Skeletal muscle satellite cell (primary cell): Measurements from ENCODE around the gene RHEBL1. TPM values are rescaled to one million over a fixed set of nuclear protein-coding genes. Genes with fewer than 3 reads are reported as not detected.

ENCODE experiments used
- H3K27me3 ChIP-seq: 2 replicates; pipeline ENCODE4 v1.7.0; 2013; ENCODE audit warnings: low read length; ENCODE audit not compliant: control insufficient read depth, insufficient read depth
- H3K36me3 ChIP-seq: 2 replicates; pipeline ENCODE4 v1.7.0; 2013; ENCODE audit warnings: mild to moderate bottlenecking, control low read depth, low read length; ENCODE audit not compliant: insufficient read depth
- H3K4me1 ChIP-seq: 2 replicates; pipeline ENCODE4 v1.7.0; 2013; ENCODE audit warnings: low read length; ENCODE audit not compliant: control insufficient read depth, insufficient read depth
- H3K4me2 ChIP-seq: 2 replicates; pipeline ENCODE4 v1.7.0; 2013; ENCODE audit warnings: mild to moderate bottlenecking, low read length
- H3K4me3 ChIP-seq: 2 replicates; pipeline ENCODE4 v1.7.0; 2013; ENCODE audit warnings: low read length
- H3K9ac ChIP-seq: 2 replicates; pipeline ENCODE4 v1.7.0; 2013; ENCODE audit warnings: mild to moderate bottlenecking, low read depth, low read length, moderate library complexity
- H3K9me3 ChIP-seq: replicated peaks from 2 replicates; pipeline ENCODE4 v1.7.0; 2013; ENCODE audit warnings: mild to moderate bottlenecking, control low read depth, low read length
- total RNA-seq: library from RNA; depleted of rRNA; stranded (reverse); fragments of >200 nt; gene quantifications from 2 replicates; pipeline ENCODE4 v1.2.3, GENCODE V29; 2012; rRNA removed

The RHEBL1 gene, protein sequence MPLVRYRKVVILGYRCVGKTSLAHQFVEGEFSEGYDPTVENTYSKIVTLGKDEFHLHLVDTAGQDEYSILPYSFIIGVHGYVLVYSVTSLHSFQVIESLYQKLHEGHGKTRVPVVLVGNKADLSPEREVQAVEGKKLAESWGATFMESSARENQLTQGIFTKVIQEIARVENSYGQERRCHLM
- total RNA-seq: 0.44 and 0.51 TPM in 2 replicates

DNA sequence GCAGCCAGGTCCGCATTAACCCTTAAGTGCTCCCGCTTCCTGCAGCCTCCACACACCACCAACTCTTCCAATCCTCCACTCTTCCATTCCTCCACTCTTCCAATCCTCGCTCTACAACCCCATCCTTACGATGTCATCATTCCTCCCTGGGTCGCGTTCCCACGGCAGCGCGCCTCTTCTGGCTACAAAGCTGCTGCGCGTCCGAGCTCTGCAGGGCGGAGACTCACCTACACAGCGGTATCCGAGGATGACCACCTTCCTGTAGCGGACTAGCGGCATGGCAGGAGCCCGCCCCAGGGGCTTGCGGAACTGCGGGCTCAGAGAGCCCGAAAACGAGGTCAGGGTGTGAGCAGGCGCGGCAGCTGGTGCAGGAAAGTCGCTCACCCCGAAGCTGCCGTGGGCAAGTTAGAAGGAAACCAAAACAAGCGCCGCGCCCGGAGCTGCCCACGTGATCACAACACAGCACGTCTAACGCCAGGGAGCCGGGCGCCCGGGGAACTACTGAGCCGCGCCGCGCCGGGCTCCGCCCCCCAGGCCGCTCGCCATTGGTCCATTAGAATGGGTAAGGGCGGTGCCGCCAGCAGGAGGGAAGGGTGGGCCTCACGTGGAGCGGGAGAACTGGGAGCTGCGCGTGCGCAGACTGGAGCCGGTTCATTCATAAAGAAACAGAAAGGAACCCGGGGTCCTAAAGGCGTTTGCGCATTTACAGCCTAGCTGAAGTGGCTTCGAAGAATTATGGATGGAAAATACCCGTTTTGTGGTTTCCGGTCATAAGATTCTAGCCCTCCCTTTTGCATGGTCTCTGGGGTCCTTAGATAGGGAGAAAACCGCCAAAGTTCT is at the start of gene RHEBL1:
TSS of gene RHEBL1 (minus strand) at position 473 of the 840 bp plus-strand sequence. CDS start at position 279, 194 bp downstream.
- peaks cover 11% of the 10 kb centered on the region for H3K4me1 ChIP-seq
- no peaks in the 10 kb centered on the region for H3K27me3 ChIP-seq
- H3K9me3 ChIP-seq: no peaks in the 10 kb centered on the region
- H3K9ac ChIP-seq: peak within 1 kb of the TSS; percentile 72
- peak within 1 kb of the TSS; percentile 82 for H3K4me2 ChIP-seq
- H3K36me3 ChIP-seq: no peaks in the 10 kb centered on the region
- peak within 1 kb of the TSS; percentile 77 for H3K4me3 ChIP-seq

DNA sequence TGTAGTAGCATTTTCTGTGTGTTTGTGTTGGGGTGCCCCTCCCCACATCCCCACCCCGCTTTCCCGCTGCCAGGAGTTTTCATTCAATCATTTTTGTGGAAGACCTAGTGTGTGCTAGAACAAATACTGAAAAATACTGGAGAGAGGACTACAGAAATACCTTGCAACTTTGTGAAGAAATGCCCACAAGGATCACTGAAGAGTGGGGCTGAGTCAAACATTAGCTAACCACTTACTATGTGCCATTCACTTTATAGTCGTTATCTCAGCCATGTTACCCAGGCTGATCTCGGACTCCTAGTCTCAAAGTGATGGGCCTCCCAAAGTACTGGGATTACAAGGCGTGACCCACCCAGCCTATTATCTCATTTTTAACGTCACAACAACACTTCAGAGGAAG is 41.4 kb upstream of the RHEBL1 start:
- Histone ChIP-seq H3K27me3 (no peaks in the 10 kb centered on the region), H3K9ac (peak overlapping the region; percentile 94), H3K36me3 (peaks cover 7% of the 10 kb centered on the region), H3K4me3 (peak overlapping the region; percentile 98), H3K4me1 (peaks cover 17% of the 10 kb centered on the region), H3K9me3 (no peaks in the 10 kb centered on the region), H3K4me2 (peak overlapping the region; percentile 99)

DNA sequence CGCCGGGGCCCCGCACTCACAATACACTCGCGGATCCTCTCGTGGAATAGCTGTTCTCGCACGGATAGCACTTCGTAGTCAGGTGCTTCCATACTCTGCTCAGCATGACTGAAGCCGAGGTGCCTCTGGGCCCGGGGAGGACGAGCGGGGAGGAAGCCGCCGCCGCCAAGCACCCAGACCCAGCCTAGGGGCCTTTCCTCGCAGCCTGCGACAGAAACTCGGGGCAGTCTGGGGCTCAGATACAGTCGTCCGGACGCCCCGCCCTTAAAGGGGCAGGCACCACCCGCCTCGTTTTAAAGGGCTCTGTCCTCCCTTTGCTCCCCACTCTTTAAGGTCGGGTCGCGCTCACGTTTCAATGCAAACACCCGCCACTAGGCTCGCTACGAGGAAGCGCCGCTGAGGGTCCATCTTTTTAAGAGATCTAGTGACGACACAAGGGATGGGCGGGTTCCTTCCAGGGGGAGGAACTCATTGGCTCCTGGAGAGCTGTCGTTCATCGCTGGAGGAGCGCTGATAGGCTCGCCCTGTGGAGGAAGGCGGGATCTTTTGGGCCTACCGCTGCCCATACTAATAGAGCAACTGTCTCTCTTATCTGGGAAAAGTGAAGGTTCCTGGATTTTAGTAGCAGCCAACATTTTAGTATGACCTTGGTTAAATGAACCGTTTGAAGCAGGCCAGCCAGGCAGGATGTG is 40.8 kb upstream of the RHEBL1 start, which contains the start of gene LMBR1L:
TSS of gene LMBR1L (minus strand) at position 384 of the 692 bp plus-strand sequence. CDS start at position 92, 292 bp downstream.
- H3K9me3 ChIP-seq: no peaks in the 10 kb centered on the region
- H3K4me1 ChIP-seq: peaks cover 21% of the 10 kb centered on the region
- H3K4me2 ChIP-seq: peak within 1 kb of the TSS; percentile 99
- H3K27me3 ChIP-seq: no peaks in the 10 kb centered on the region
- H3K36me3 ChIP-seq: peaks cover 13% of the 10 kb centered on the region
- peak within 1 kb of the TSS; percentile 94 for H3K9ac ChIP-seq
- H3K4me3 ChIP-seq: peak within 1 kb of the TSS; percentile 98

DNA sequence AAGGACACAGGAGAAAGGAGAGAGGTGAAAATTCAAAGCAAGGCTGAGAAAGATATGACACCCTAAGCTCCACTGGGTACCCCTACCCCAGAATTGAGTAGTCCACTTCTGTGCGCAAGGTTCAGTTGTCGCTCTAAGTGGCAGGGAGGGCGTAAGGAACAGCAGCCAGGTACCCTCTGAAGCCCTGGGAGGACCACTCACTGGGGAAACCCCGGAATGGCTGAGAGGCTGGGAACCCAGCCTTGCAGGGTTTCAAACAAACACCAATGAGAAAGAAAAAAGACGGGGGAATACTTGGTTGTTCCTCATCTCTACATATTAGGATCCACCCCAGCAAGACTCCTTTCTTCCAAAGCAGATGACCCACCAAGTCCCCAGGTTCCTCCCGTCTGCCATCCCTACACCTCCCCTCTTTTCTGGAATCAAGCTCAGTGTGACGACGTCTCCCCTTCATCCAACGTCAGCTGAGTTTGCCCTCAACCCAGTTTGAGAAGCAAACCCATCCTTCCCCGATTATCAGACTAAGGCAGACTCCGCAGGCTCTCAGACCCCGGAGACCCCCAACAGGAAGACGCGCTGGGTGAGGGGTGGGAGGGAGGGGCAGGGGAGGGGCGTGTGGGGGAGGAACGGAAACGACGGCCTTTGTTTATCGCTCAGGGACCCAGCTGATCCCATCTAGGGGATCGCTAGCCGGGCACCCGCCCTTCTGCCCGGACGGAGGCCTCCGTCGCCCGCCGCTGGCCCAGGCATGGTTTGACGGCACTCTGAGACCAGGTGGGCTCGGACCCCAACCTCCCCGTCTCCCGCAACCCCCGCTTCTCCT is 40.1 kb upstream of the RHEBL1 start:
- Histone ChIP-seq H3K4me2 (peak overlapping the region; percentile 99), H3K27me3 (no peaks in the 10 kb centered on the region), H3K36me3 (peaks cover 16% of the 10 kb centered on the region), H3K4me3 (peak overlapping the region; percentile 98), H3K9me3 (no peaks in the 10 kb centered on the region), H3K4me1 (peaks cover 24% of the 10 kb centered on the region), H3K9ac (peak overlapping the region; percentile 94)

DNA sequence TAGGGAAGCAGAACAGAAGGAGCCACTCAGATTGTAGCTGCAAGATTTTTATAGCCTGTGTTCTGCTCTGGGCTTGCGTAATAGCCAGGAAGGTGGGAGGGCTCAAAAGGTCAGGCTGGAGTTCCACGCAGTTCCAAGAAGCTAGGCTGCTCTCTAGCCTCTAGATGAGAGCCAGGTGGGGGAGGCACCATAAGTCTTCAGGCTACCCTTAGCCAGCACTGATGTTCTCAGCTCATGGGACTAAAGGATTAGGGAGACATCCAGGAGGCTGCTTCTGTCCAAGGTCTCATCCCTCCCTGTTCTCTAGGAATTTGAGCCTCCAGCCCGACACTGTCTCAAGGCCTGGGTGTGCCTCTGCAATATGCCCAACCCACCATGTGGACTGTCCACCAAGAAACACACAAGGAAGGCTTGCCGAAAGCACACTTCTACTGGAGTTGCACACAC is 39.2 kb upstream of the RHEBL1 start:
- H3K9ac ChIP-seq: peak overlapping the region; percentile 94
- H3K9me3 ChIP-seq: no peaks in the 10 kb centered on the region
- H3K4me3 ChIP-seq: peak overlapping the region; percentile 98
- H3K4me1 ChIP-seq: peaks cover 24% of the 10 kb centered on the region
- no peaks in the 10 kb centered on the region for H3K27me3 ChIP-seq
- peaks cover 25% of the 10 kb centered on the region for H3K36me3 ChIP-seq
- H3K4me2 ChIP-seq: peak overlapping the region; percentile 99

DNA sequence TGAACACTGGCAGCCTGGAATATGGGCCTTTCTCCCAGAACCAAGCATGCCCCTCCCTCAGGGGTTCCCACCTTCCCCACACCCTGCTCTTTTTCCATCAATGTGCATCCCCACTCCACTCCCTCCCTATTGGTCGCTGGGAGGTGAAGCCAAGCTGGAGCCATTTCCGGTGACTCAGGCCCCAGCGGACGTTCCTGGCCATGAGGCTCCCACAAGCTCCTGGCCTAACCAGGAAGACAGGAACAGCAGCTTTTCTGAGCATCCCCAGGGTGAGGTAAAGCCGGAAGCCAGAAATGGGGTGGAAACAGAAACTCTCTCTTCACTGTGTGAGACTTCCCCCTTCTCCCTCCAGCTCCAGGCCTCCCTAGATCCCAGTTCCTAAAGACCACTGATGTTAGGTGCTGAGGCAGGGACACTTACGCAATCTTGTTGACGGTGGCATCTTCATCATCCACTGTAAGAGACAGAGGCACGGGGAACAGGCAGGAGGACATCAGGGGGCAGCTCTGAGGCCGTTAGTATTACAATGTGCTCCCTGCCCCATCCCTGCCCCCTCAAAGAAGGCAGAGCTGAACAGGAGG is 35.8 kb upstream of the RHEBL1 start:
- peaks cover 19% of the 10 kb centered on the region for H3K4me1 ChIP-seq
- H3K9me3 ChIP-seq: no peaks in the 10 kb centered on the region
- peak overlapping the region; percentile 9 for H3K4me2 ChIP-seq
- no peaks in the 10 kb centered on the region for H3K27me3 ChIP-seq
- H3K4me3 ChIP-seq: no peak overlapping the region
- H3K36me3 ChIP-seq: peaks cover 59% of the 10 kb centered on the region
- no peak overlapping the region for H3K9ac ChIP-seq

DNA sequence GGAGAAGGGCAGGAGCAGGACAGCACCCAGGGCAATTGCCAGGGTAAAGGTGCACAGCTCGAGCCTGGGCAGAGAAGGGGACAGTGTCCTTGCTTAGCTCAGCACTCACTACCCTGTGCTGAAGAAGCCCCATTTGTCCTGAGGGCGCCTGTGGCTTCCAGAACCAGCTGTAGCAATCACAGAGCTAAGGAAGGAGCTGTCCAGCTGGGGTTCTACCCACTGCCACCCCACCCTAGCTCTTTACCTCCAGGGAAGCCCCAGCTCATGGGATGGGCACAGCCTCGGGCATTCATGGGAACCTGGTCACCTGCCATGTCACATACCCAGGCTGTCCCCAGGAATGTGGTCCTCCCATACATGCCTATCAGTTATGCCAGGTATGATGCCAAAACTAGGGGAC is 35.0 kb upstream of the RHEBL1 start:
- Histone ChIP-seq H3K4me3 (no peak overlapping the region), H3K4me2 (no peak overlapping the region), H3K27me3 (no peaks in the 10 kb centered on the region), H3K36me3 (peaks cover 66% of the 10 kb centered on the region), H3K9me3 (no peaks in the 10 kb centered on the region), H3K9ac (no peak overlapping the region), H3K4me1 (peaks cover 19% of the 10 kb centered on the region)

DNA sequence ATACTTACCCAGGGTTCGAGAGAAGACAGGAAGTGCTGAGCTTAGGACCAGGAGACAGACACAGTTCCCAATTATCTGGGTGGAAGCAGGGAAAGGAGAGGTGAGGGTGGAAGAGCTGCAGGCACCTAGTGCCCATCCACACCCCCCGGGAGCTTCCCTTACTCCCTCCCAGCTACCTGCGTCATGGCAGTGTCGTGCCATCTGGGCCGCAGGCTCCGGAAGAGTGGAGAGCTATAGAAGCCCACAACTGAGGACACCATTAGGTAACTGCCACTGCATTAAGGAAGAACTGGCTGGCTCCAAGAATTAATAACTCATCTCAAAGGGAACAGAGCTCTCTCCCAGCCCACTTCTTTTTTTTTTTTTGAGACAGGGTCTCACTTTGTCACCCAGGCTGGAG is 30.6 kb upstream of the RHEBL1 start:
- Histone ChIP-seq H3K9ac (no peak overlapping the region), H3K36me3 (peaks cover 69% of the 10 kb centered on the region), H3K9me3 (no peaks in the 10 kb centered on the region)

DNA sequence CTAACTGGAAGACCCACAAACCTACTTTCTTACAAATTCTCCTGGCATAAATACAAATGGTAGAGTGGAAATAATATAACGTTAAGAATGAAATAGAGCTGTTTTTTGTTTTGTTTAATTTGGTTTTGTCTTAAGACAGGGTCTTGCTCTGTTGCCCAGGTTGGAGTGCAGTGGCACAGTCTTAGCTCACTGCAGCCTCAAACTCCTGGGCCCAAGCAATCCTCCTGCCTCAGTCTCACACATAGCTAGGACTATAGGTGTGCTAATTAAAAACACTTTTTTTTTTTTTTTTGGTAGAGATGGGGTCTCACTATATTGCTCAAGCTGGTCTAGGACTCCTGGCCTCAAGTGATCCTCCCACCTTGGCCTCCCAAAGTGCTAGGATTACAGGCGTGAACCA is 28.9 kb upstream of the RHEBL1 start:
- Histone ChIP-seq H3K36me3 (peaks cover 55% of the 10 kb centered on the region), H3K9me3 (no peaks in the 10 kb centered on the region), H3K27me3 (peaks cover 16% of the 10 kb centered on the region), H3K4me2 (no peak overlapping the region), H3K9ac (no peak overlapping the region), H3K4me1 (peaks cover 15% of the 10 kb centered on the region), H3K4me3 (no peak overlapping the region)

More for the DNA sequence above, 30.6 kb upstream of the RHEBL1 start:
- H3K27me3 ChIP-seq: no peaks in the 10 kb centered on the region
- no peak overlapping the region for H3K4me2 ChIP-seq
- no peak overlapping the region for H3K4me3 ChIP-seq
- peaks cover under 1% of the 10 kb centered on the region for H3K4me1 ChIP-seq

DNA sequence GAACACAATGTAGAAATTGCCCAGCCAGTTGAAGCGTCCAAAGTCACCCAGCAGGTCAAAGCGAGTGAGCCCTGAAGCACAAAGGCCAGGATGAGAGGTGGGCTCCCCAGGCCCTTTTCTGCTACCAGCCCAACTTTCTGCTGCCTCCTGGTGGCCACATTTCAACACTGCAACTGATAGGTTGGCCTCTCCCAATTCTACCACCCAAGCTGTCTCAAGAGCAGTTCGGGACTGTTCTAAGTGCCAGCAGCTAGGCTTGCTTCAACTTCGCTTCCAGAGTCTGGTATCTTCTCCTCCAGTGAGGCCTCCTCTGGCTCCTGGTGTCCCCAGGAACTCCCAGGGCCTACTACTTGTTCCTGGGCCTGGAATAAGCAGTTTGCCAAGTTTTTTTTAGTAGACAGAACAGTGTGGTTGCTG is 28.3 kb upstream of the RHEBL1 start:
- Histone ChIP-seq H3K36me3 (peaks cover 48% of the 10 kb centered on the region), H3K9ac (no peak overlapping the region), H3K4me1 (peaks cover 16% of the 10 kb centered on the region), H3K27me3 (peaks cover 22% of the 10 kb centered on the region), H3K4me2 (no peak overlapping the region), H3K9me3 (no peaks in the 10 kb centered on the region), H3K4me3 (no peak overlapping the region)
